Vagina (tissue), 2 donors: ENCODE data around the gene TIAM2.

Source experiments
- CTCF ChIP-seq, 3 experiments: fragments of 450-650 bp in 2 of 3; fragments of 200-600 bp in 1 of 3; sonication (generic) in 1 of 3; IDR thresholded peaks; one replicate each; pipeline ENCODE4 v1.5.1; 2017 to 2019; ENCODE audit warnings: antibody characterized with exemption in 3 of 3, mild to moderate bottlenecking in 2 of 3, moderate library complexity in 2 of 3
- POLR2A ChIP-seq, 2 donors: fragments of 450-650 bp; IDR thresholded peaks; one replicate each; pipeline ENCODE4 v1.6.1; 2017; ENCODE audit warnings: antibody characterized with exemption in 2 of 2, mild to moderate bottlenecking in 2 of 2, moderate library complexity in 2 of 2

GRCh38 chr6:155301867-155302266, 306.8 kb downstream of the TIAM2 start:
- TF ChIP-seq CTCF (IDR thresholded peaks at IDR 0.05) (no peak), POLR2A (IDR thresholded peaks at IDR 0.05) (no peak)
